Daoy (cell line): ENCODE measurements around the gene DYDC2. TPM values are rescaled to one million over a fixed set of nuclear protein-coding genes. Genes with fewer than 3 reads are reported as not detected.

Experiments
- DNase-seq: peaks from one replicate; pipeline ENCODE4 v3.0.0-alpha.2; 2015; ENCODE audit warnings: low read depth
- total RNA-seq: library from RNA; depleted of rRNA; stranded (reverse); fragments of >200 nt; shearing (Covaris generic); gene quantifications from 2 replicates; pipeline ENCODE4 v1.2.3, GENCODE V29; 2014

Gene DYDC2
- total RNA-seq, 1 experiment from 2014 or later = not detected

DNA sequence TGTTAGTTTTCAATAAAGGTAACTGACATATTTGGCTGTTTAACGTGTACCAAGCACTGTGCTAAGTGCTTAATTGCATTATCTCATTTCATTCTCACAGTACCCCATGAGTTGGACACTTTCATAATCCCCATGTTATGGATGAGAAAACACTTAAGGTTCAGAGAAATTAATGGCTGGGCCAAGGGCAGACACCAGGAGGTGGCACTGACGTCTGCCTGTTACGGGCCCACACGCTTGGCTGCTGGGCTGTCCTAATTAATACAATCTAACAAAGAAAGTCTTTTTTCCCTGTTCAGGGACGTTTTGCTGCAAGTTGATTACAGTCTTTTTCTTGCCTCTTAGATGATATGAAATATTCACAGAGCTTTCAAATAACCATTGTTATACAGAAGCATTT lies 16.1 kb downstream of the DYDC2 start:
- no peak for DNase-seq

DNA sequence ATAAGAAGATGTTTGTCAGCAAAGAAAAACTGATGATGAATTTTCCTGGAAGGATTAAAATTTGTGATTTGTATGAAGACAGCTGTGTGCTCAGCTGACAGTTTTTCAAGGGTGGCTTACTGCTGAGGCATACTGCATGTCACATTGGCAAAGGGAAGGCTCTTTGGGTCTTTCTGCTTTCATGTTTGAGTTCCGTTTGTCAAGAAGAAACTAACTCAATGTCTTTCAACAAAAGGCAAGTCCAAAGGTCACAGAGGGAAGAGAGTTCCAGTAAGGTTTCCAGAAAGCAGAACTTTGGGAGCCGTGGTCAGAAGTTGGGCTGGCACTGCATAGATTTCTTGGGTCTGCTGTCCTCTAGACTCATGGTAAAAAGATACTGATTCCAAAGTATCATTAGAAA lies 16.9 kb downstream of the DYDC2 start:
- DNase-seq = no peak

DNA sequence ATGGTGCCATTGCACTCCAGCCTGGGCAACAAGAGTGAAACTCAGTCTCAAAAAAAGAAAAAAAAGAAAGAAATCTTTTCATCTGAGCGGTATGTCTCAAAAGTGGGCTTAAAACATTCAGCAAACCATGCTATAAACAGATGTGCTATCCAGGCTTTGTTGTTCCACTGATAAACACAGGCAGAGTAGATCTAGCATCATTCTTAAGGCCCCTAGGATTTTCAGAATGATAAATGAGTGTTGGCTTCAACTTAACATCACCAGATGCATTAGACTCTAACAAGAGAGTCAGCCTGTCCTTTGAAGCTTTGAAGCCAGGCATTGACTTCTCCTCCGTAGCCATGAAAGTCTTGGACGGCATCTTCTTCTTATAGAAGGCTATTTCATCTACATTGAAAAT lies 23.1 kb downstream of the DYDC2 start:
- DNase-seq = no peak

- no peak for DNase-seq
Observed at GRCh38 chr10:80380185-80380584, 23.6 kb downstream of the DYDC2 start.

DNA sequence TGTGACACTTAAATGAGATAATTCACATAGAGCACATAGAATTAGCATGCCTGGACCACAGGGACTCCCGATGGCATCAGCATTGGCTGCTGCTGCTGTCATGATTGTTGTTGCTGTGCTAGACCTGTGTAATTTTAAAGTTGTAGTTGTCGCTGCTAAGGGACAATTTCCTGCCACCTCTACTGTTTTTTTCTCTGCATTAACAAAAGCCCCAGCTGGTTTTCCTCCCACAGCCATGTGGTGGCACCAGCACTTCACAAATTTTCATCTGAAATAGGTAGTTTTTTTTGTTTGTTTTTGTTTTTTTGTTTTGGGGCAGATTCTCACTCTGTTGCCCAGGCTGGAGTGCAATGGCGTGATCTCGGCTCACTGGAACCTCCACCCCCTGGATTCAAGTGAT lies 26.4 kb downstream of the DYDC2 start:
- DNase-seq = peak; percentile 28

DNA sequence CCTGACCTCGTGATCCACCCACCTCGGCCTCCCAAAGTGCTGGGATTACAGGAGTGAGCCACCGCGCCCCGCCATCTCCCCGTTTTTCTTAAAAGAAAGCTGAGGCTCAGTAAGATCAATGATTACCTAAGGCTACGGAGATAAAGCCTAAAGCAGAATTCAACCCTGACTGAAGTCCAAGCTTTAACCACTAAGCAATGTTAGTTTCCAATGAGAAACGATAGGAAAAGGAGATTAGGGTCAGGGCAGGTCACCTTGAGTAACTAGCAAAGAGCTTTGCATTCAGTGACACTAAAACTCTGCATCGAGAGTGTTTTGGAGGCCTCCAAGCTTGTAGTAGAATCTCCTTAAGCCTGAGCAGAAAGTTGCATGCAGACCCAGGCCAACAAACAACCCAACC lies 34.2 kb downstream of the DYDC2 start:
- DNase-seq = no peak

DNA sequence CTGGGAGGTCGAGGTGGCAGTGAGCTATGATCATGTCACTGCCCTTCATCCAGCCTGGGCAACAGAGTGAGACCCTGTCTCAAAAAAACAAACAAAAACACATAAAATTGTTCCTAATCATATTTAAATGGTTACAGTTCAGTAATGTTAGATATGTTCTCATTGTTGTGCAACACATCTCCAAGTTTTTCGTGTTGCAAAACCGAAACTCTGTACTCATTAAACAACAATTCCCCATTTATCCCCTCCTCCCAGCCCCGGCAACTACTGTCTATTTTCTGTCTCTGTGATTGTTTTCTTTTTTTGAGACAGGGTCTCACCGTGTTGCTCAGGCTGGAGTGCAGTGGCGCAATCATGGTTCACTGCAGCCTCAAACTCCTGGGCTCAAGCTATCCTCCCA lies 35.7 kb downstream of the DYDC2 start:
- DNase-seq = no peak

DNA sequence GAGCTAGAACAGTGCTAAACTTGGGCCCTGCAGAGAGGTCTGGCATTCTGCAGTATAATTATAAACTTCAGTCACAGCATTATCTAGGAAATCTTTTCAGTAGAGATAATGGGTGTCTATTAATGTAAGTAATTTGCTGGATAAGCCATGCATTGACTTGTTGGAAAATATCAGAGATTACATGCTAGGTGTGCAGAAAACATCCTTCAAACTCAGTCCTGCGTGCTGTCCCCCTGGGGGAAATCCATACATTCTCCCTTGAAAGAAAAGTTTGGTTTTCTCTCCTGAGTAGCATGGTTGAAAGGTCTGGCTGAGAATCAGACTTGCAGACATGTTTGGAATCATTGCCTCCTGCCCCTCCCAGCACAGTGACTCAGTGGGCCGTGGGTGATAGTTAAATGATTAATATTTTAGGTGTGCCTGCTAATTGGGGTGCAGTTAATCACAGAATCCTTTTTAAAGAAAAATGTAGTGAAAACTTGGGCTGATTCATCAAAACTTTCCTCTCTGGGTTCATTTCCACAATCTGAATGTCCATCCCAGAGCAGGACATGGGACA lies 37.9 kb downstream of the DYDC2 start:
- DNase-seq = no peak

DNA sequence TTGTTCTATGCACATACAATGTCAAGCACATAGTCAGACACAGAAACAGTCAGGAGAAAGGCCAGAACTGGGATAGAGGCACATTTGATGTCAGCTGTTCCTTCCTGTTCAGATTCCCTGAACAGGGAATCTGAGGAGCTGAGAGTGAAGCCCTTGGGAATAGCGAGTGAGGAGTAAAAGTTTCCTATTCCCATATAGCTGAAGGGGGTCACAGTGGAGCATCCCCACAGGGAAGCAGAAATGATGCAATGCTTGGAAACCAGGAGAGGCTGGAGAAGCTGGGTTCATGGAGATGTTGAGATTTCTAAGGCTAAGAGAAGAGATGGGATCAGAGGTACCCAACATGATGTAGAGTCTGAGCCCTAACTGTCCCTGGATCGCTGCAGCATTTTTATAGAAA lies 40.4 kb downstream of the DYDC2 start:
- DNase-seq = no peak

DNA sequence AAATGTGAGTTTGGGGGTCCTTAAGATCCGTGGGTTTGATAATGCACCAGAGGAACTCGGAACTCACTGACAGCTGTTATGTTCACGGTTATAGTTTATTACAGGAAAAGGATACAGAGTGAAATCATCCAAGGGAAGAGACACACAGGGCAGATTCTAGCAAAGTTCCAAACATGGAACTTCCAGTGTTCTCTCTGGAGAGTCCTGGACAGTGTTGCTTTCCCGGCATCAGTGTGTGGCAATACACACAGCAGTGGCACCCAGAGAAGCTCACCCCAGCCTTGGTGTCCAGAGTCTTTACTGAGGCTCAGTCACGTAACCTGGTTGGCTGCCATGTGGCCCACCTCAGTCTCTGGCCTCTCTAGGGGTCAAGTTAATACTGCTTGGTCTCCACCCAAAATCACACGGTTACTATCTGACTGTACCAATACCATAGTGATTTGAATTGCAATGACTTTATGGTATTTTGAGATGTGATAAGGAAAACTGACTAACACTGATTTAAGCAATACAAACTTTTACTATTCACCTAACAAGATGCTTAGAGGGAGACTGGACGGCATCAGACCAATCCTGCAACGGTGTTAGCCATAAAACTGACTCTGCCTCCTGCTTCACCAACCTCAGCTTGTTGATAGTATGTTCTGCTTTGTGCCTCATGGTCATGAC lies 43.7 kb downstream of the DYDC2 start:
- no peak for DNase-seq

GRCh38 chr10:80405035-80405434 lies 48.5 kb downstream of the DYDC2 start:
- no peak for DNase-seq

DNA sequence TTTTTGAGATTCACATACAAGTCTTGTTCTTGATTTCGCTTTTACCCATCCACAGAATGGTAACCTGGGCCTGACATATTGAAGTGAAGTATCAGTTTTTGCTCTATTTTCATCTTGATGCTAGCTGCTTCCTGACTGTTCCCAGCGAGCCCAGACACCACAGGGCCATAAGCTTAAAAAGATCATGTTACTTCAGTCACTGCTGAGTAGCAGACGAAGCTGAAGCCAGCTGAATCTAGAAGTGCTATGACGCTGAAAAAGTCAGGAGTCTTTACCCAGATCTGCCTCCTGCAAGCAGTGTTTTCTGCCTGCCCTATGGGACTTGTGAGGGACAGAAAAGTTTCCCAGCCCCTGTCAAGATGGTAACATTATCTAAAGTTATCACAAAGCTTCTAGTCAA lies 49.0 kb downstream of the DYDC2 start:
- DNase-seq = no peak

GRCh38 chr10:80406204-80406603 lies 49.6 kb downstream of the DYDC2 start:
- no peak for DNase-seq

DNA sequence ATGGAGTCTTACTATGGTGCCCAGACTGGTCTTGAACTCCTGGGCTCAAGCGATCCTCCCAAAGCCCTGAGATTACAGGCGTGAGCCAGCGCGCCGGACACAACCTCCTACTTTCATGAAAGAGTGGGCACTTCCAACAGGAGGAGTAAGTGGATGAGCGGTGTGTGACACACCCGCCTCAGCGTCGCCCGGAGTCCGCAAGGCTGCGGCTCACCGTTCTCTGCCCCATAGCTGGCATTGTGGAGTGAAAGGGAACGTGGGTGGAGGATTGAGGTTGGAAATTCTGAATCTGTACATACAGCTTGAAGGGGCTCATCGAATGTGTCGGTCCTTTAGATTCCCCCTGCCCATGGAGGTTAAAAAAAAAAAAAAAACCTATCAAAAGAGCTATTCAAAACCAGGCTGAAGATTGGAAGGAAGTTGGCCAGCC lies 51.2 kb downstream of the DYDC2 start:
- peak; percentile 71 for DNase-seq

DNA sequence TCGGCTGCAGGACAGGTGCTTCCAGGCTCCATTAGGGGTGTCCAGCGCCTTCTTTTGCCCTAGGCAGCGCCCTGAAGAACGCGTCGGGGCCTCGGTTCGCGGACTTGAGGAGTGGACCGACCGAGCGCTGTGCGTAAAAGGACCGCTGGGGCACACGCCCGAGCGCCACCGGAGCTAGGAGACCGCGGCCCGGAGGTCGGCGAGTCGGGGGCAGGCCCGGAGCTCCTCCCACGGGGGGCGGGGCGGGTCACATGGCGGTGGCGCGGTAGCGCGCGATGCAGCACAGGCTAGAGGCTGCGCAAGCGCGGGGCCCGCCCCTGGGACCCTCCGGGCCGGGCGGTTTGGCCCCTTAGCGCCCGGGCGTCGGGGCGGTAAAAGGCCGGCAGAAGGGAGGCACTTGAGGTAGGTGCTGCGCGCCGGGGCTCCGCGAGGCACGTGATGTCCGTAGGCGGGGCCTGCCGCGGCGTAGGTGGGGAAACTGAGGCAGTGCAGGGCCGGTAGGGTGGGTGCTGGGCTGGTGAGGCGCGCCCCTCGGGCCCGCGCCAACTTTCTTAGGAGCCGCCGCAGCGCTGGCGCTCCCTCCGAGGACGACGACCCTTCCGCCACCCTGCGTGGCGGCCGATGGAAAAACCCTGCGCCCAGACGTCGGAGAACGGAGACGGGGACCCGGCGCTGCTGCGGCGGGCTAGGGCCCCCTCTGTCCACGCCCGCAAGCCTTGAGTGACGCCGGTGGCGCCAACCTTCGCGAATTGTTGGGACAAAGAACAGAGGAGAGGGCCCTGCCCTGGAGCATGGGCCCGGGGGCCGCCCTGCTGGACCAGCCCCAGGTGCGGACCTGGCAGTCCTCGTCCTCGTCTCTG lies 51.9 kb downstream of the DYDC2 start, which contains the start of gene PRXL2A:
TSS of gene PRXL2A (plus strand) at position 310 of the 860 bp plus-strand sequence. CDS start 11,917 bp downstream, outside the sequence.
- DNase-seq = peak; percentile 77

GRCh38 chr10:80409121-80409520 lies 52.5 kb downstream of the DYDC2 start:
- no peak for DNase-seq

GRCh38 chr10:80410122-80410521 lies 53.5 kb downstream of the DYDC2 start:
- DNase-seq = no peak

DNA sequence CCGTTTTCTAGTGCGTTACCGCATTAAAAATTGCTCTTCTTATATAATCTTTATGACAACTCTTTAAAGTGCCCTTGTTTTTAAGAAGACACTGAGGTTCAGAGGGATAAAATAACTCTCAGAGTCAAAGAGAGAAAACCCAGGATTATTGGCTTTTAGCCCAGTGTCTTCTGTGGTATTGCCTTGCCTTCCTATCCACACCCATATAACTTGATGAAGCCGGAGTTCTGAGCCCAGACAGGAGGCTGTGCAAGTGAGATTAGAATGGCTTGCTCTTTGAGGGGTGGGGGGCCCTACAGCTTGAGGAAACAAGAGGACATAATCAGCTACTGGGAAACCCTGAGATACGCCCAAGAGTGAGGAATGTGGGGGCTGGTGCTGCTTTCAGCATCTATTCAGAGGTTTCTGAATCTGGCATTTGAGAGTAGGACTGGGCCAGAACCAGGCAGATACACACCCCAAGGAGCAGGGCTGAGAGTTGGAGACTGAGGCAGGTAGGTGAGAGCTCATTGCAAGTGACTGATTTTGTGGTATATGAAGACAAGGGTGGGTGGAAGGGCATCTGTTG lies 54.1 kb downstream of the DYDC2 start:
- DNase-seq = no peak

GRCh38 chr10:80411267-80411668 lies 54.7 kb downstream of the DYDC2 start:
- peak; percentile 30 for DNase-seq

GRCh38 chr10:80411681-80412220 lies 55.2 kb downstream of the DYDC2 start:
- DNase-seq = no peak

DNA sequence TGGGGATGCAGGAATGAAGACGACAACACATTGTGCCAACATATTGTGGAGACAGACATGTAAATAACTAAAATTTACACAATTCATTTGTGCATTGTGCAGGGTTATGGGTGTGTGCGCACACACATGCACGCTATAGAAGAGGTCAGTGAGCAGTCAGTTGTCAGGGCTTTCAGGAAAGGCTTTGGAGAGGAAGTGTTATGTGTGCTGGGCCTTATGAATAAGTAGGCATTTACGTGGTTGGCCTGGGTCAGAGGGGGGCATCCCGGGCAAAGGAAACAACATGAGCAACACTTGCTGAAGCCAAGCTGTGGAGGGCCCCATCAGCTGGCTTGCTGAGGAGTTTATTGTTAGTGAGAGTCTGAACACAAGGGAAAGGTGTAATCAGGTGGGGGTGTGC lies 55.9 kb downstream of the DYDC2 start:
- DNase-seq = peak; percentile 24
